HEK293 (cell line): ENCODE results near the gene FAM89A.
A peak's percentile ranks its signal among the peaks of the same experiment; 100 is the strongest.

ENCODE experiments used
- CTCF ChIA-PET: fragments of 350-600 bp; formaldehyde crosslinking; extraction: SDS; loops from one replicate; lab custom pipeline; 2021; ENCODE audit warnings: antibody characterized with exemption; lab: Yijun Ruan, JAX
- POLR2A ChIA-PET: fragments of 300-600 bp; formaldehyde crosslinking; extraction: SDS; loops from one replicate; lab custom pipeline; 2020; ENCODE audit warnings: antibody characterized with exemption, inconsistent platforms; lab: Yijun Ruan, JAX
- H3K27ac ChIP-seq: fragments of 200-500 bp; sonication (Bioruptor generic); 2 replicates; pipeline ENCODE4 v1.5.1; 2014; ENCODE audit warnings: low read depth, low read length, control low read depth, inconsistent platforms; ENCODE audit errors: extremely low read depth
- H3K36me3 ChIP-seq, 2 experiments: fragments of 200-500 bp in 1 of 2; sonication (Bioruptor generic) in 1 of 2; 1 replicate in 1 of 2; 2 replicates in 1 of 2; pipeline ENCODE4 v1.5.1; 2014 to 2017; ENCODE audit warnings: inconsistent platforms in 2 of 2, low read length in 2 of 2; ENCODE audit not compliant: control insufficient read depth in 2 of 2, insufficient read depth in 1 of 2
- H3K4me1 ChIP-seq: fragments of 200-500 bp; sonication (Bioruptor generic); 2 replicates; pipeline ENCODE4 v1.5.1; 2014; ENCODE audit warnings: mild to moderate bottlenecking, low read length, inconsistent platforms; ENCODE audit not compliant: control insufficient read depth, insufficient read depth
- H3K4me3 ChIP-seq: 2 replicates; pipeline ENCODE4 v1.5.1; 2011; ENCODE audit warnings: low read depth, mild to moderate bottlenecking, control low read depth, low read length, moderate library complexity
- H3K9me3 ChIP-seq: fragments of 200-500 bp; sonication (Bioruptor generic); 2 replicates; pipeline ENCODE4 v1.5.1; 2014; ENCODE audit warnings: low read depth, low read length, inconsistent platforms; ENCODE audit not compliant: control insufficient read depth, insufficient read depth
- AEBP2 ChIP-seq: fragments of 450-650 bp; formaldehyde crosslinking; IDR thresholded peaks from 2 replicates; pipeline ENCODE4 v1.5.1; 2016; ENCODE audit warnings: missing biosample characterization, missing genetic modification characterization, borderline replicate concordance
- OSR2 ChIP-seq: fragments of 450-650 bp; formaldehyde crosslinking; IDR thresholded peaks from 2 replicates; pipeline ENCODE4 v1.5.1; 2016; ENCODE audit warnings: missing biosample characterization, missing genetic modification characterization
- ZBTB48 ChIP-seq: fragments of 450-650 bp; formaldehyde crosslinking; IDR thresholded peaks from 2 replicates; pipeline ENCODE4 v1.5.1; 2016; ENCODE audit warnings: missing biosample characterization, missing genetic modification characterization
- ZNF121 ChIP-seq: fragments of 450-650 bp; formaldehyde crosslinking; IDR thresholded peaks from 2 replicates; pipeline ENCODE4 v1.5.1; 2016; ENCODE audit warnings: missing biosample characterization, missing genetic modification characterization
- ZNF148 ChIP-seq: fragments of 450-650 bp; formaldehyde crosslinking; IDR thresholded peaks from 2 replicates; pipeline ENCODE4 v1.5.0; 2017; ENCODE audit warnings: missing biosample characterization, missing genetic modification characterization, borderline replicate concordance
- ZNF19 ChIP-seq: fragments of 450-650 bp; formaldehyde crosslinking; IDR thresholded peaks from 2 replicates; pipeline ENCODE4; 2016; ENCODE audit warnings: missing biosample characterization, missing genetic modification characterization, low read depth
- ZNF2 ChIP-seq: fragments of 450-650 bp; formaldehyde crosslinking; IDR thresholded peaks from 2 replicates; pipeline ENCODE4 v1.5.1; 2016; ENCODE audit warnings: missing biosample characterization, missing genetic modification characterization
- ZNF366 ChIP-seq: fragments of 450-650 bp; formaldehyde crosslinking; conservative IDR thresholded peaks from 2 replicates; pipeline ENCODE4 v1.5.1; 2016; ENCODE audit warnings: missing biosample characterization, missing genetic modification characterization
- ZNF514 ChIP-seq: fragments of 450-650 bp; formaldehyde crosslinking; IDR thresholded peaks from 2 replicates; pipeline ENCODE4 v1.5.1; 2016; ENCODE audit warnings: missing biosample characterization, missing genetic modification characterization
- ZNF600 ChIP-seq: fragments of 450-650 bp; formaldehyde crosslinking; IDR thresholded peaks from 2 replicates; pipeline ENCODE4 v1.5.1; 2016; ENCODE audit warnings: missing biosample characterization, missing genetic modification characterization
- ZNF629 ChIP-seq: fragments of 450-650 bp; formaldehyde crosslinking; IDR thresholded peaks from 2 replicates; pipeline ENCODE4 v1.5.1; 2017; ENCODE audit warnings: missing biosample characterization, missing genetic modification characterization
- ZNF670 ChIP-seq: fragments of 450-650 bp; formaldehyde crosslinking; IDR thresholded peaks from 2 replicates; pipeline ENCODE4 v1.5.1; 2016; ENCODE audit warnings: missing biosample characterization, missing genetic modification characterization, low read depth
- ZSCAN23 ChIP-seq: fragments of 450-650 bp; formaldehyde crosslinking; IDR thresholded peaks from 2 replicates; pipeline ENCODE4 v1.5.1; 2016; ENCODE audit warnings: missing biosample characterization, missing genetic modification characterization
- TF ChIP-seq, protein P1 (sequence below): fragments of 450-650 bp; formaldehyde crosslinking; IDR thresholded peaks from 2 replicates; pipeline ENCODE4 v1.5.1; 2016; ENCODE audit warnings: missing biosample characterization, missing genetic modification characterization
- TF ChIP-seq, protein P2 (sequence below): fragments of 450-650 bp; formaldehyde crosslinking; IDR thresholded peaks from 2 replicates; pipeline ENCODE4 v1.5.1; 2016; ENCODE audit warnings: missing biosample characterization, missing genetic modification characterization

The FAM89A gene

GRCh38 chr1:230994860-230995259 is 45.2 kb downstream of the FAM89A start (continued):
- TF ChIP-seq, protein P1, sequence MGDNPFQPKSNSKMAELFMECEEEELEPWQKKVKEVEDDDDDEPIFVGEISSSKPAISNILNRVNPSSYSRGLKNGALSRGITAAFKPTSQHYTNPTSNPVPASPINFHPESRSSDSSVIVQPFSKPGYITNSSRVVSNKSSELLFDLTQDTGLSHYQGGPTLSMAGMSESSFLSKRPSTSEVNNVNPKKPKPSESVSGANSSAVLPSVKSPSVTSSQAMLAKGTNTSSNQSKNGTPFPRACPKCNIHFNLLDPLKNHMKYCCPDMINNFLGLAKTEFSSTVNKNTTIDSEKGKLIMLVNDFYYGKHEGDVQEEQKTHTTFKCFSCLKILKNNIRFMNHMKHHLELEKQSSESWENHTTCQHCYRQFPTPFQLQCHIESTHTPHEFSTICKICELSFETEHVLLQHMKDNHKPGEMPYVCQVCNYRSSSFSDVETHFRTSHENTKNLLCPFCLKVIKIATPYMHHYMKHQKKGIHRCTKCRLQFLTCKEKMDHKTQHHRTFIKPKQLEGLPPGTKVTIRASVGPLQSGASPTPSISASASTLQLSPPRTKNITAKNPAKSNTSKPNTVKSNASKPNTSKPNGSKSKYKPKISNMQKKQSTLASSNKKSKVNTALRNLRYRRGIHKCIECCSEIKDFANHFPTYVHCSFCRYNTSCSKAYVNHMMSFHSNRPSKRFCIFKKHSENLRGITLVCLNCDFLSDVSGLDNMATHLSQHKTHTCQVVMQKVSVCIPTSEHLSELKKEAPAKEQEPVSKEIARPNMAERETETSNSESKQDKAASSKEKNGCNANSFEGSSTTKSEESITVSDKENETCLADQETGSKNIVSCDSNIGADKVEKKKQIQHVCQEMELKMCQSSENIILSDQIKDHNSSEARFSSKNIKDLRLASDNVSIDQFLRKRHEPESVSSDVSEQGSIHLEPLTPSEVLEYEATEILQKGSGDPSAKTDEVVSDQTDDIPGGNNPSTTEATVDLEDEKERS (tag by site-specific recombination) = no peak
- TF ChIP-seq, all 188 proteins: peak for 0

DNA sequence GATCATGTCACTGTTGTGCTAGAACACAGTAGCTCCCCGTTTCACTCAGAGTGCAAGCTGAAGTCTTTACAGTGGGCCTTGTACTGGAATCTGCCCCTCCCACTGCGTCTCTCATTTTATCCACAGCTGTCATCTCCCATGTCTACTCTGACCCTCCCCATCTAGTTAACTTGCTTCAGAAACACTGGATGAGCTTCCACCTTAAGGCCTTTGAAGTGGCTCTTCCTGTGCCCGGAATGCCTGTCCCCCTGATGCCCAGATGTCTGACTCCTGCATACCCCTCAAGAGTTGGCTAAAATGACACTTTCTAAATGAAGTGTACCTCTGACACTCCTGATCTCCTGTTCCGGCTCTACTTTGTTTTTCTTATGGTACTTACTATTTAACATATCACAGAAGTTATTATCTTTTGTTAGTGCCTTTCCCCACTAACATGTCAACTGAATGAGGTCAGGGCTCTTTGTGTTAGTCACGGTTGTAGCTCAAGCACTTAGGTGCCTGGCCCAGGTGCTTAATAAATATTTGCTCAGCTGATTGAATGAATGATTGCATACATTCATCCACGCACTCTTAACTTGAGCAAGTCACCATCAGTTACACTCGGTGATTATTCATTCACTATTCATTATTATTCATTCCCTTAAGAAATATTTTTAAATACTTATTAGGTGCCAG is 47.8 kb downstream of the FAM89A start:
- no peaks in the 10 kb centered on the region for H3K9me3 ChIP-seq
- no peak overlapping the region for H3K4me3 ChIP-seq
- peaks cover 5% of the 10 kb centered on the region; the same call in 1 of the 2 replicates for H3K4me1 ChIP-seq
- peaks cover 60 to 63% of the 10 kb centered on the region in 2 experiments for H3K36me3 ChIP-seq
- TF ChIP-seq, protein P2, sequence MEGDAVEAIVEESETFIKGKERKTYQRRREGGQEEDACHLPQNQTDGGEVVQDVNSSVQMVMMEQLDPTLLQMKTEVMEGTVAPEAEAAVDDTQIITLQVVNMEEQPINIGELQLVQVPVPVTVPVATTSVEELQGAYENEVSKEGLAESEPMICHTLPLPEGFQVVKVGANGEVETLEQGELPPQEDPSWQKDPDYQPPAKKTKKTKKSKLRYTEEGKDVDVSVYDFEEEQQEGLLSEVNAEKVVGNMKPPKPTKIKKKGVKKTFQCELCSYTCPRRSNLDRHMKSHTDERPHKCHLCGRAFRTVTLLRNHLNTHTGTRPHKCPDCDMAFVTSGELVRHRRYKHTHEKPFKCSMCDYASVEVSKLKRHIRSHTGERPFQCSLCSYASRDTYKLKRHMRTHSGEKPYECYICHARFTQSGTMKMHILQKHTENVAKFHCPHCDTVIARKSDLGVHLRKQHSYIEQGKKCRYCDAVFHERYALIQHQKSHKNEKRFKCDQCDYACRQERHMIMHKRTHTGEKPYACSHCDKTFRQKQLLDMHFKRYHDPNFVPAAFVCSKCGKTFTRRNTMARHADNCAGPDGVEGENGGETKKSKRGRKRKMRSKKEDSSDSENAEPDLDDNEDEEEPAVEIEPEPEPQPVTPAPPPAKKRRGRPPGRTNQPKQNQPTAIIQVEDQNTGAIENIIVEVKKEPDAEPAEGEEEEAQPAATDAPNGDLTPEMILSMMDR (tag by site-specific recombination) = no peak
- TF ChIP-seq ZNF600 (tag by site-specific recombination) (peak; percentile 25; the same call in 1 of the 2 replicates), ZNF670 (no peak), ZNF366 (tag by site-specific recombination) (0 out of 2 replicates have a peak, but pooled peaks have one; percentile 23), ZNF514 (tag by site-specific recombination) (no peak), OSR2 (tag by site-specific recombination) (peak; percentile 54; the same call in 1 of the 2 replicates), ZNF629 (tag by site-specific recombination) (peak; percentile 32; the same call in 1 of the 2 replicates)
- TF ChIP-seq, all 188 proteins: peak for 4
- H3K27ac ChIP-seq = no peak overlapping the region
- CTCF ChIA-PET = interaction anchor here (0.6 to 1.8 kb wide), 2 partner anchors 13 to 1368 kb away, joined by 3 to 5 read pairs; partner anchors contain the start of genes ARV1 and TTC13
- POLR2A ChIA-PET = interaction anchor here (1.4 kb wide), 1 partner anchor 10 kb away, joined by 4 read pairs; no protein-coding TSS in a partner anchor

DNA sequence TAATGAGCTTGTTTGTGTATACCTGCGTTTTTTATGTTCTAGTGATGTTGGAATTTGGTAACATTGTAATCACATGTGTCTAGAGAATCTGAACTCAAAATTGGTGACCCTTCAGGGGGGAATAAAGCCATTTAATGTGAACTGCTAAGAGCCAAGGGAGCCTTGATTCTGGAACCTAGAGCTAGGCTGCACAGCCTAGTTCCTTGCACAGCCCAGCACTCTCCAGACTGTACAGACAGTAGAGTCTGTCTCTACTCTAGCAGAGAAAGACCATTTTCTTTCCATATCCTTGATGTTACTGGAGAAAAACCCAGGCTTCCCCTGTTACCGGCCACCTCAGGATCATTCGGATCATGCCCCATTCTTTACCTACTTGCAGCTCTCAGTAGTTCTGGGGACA is 52.6 kb downstream of the FAM89A start:
- Histone ChIP-seq H3K36me3 (peaks cover 36 to 40% of the 10 kb centered on the region in 2 experiments), H3K9me3 (no peaks in the 10 kb centered on the region), H3K27ac (no peak overlapping the region), H3K4me3 (no peak overlapping the region), H3K4me1 (peaks cover 5% of the 10 kb centered on the region)
- TF ChIP-seq ZNF148 (no peak), ZNF2 (no peak), ZNF19 (tag by site-specific recombination) (no peak), ZNF121 (tag by site-specific recombination) (no peak), ZBTB48 (tag by site-specific recombination) (no peak), AEBP2 (tag by site-specific recombination) (no peak), ZSCAN23 (tag by site-specific recombination) (no peak)
- TF ChIP-seq, all 188 proteins: peak for 0
- ChIA-PET CTCF (interaction anchor here (0.6 to 3.3 kb wide), 3 partner anchors 8 to 52 kb away, joined by 3 to 10 read pairs (median 4); partner anchors contain the start of genes ARV1 and TTC13), POLR2A (interaction anchor here (0.7 kb wide), 1 partner anchor 9 kb away, joined by 3 read pairs; the partner anchor contains the start of genes ARV1 and TTC13)
